Rectal smooth muscle tissue (tissue), 1 donor: ENCODE data around the gene CYP26A1.

ENCODE experiments used
- H3K27ac ChIP-seq: one replicate; pipeline ENCODE4 v1.7.0; 2013; ENCODE audit warnings: low read depth, low read length, inconsistent platforms
- H3K27me3 ChIP-seq: one replicate; pipeline ENCODE4 v1.7.0; 2013; ENCODE audit warnings: low read length; ENCODE audit not compliant: control insufficient read depth, insufficient read depth
- H3K36me3 ChIP-seq: one replicate; pipeline ENCODE4 v1.7.0; 2013; ENCODE audit warnings: low read length; ENCODE audit not compliant: control insufficient read depth, insufficient read depth
- H3K4me1 ChIP-seq: one replicate; pipeline ENCODE4 v1.7.0; 2013; ENCODE audit warnings: low read length; ENCODE audit not compliant: control insufficient read depth, insufficient read depth
- H3K4me3 ChIP-seq: one replicate; pipeline ENCODE4 v1.7.0; 2013; ENCODE audit warnings: low read length
- H3K9ac ChIP-seq: one replicate; pipeline ENCODE4 v1.7.0; 2013; ENCODE audit warnings: low read length

CYP26A1 gene

GRCh38 chr10:93115661-93116383, 42.1 kb downstream of the CYP26A1 start:
- no peaks in the 10 kb centered on the region for H3K27me3 ChIP-seq
- no peaks in the 10 kb centered on the region for H3K36me3 ChIP-seq
- no peak overlapping the region for H3K4me3 ChIP-seq
- no peak overlapping the region for H3K9ac ChIP-seq
- H3K4me1 ChIP-seq = no peaks in the 10 kb centered on the region
- H3K27ac ChIP-seq = no peak overlapping the region

GRCh38 chr10:93121311-93121710, 47.6 kb downstream of the CYP26A1 start:
- H3K4me3 ChIP-seq = no peak overlapping the region
- no peak overlapping the region for H3K9ac ChIP-seq
- H3K4me1 ChIP-seq = no peaks in the 10 kb centered on the region
- H3K27me3 ChIP-seq = no peaks in the 10 kb centered on the region
- H3K36me3 ChIP-seq = no peaks in the 10 kb centered on the region
- no peak overlapping the region for H3K27ac ChIP-seq

- Histone ChIP-seq H3K4me1 (no peaks in the 10 kb centered on the region), H3K27me3 (no peaks in the 10 kb centered on the region), H3K4me3 (no peak overlapping the region), H3K27ac (no peak overlapping the region), H3K9ac (no peak overlapping the region), H3K36me3 (no peaks in the 10 kb centered on the region)
Measured at GRCh38 chr10:93123766-93124165, 50.1 kb downstream of the CYP26A1 start.

DNA sequence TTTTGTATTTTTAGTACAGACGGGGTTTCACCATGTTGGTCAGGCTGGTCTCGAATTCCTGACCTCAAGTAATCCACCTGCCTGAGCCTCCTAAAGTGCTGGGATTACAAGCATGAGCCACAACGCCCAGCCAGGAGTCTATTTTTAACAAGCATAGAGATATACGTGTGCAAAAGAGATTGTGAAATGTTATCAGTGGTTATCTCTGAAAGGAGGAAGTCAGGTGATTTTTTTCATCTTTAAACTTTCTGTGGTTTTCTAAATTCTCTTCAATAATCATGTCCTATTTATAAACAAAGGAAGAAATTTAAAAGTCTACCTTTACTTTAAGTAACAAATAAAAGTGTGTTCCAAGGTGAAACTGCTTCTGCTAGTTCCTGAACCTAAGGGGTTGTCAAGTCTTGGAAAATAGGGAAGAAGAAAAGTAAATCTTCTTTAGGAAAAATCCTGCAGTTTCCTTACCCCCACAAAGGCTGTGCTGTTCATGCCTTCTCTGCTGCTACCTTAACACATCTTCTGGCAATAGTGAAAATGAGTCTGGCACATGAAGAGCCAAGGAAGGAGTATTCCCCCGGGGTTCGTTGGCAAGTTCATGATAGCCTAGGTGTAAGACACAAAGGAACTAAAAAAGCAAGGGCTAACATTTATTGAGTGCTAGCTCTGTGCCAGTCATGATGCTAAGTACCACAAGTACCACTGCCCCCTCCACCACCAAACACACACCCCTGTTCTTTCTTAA, 51.1 kb downstream of the CYP26A1 start:
- H3K27ac ChIP-seq = no peak overlapping the region
- H3K4me3 ChIP-seq = no peak overlapping the region
- H3K4me1 ChIP-seq = no peaks in the 10 kb centered on the region
- no peak overlapping the region for H3K9ac ChIP-seq
- H3K27me3 ChIP-seq = no peaks in the 10 kb centered on the region
- no peaks in the 10 kb centered on the region for H3K36me3 ChIP-seq

GRCh38 chr10:93125966-93126365, 52.3 kb downstream of the CYP26A1 start:
- Histone ChIP-seq H3K4me3 (no peak overlapping the region), H3K36me3 (no peaks in the 10 kb centered on the region), H3K4me1 (no peaks in the 10 kb centered on the region), H3K27ac (no peak overlapping the region), H3K27me3 (no peaks in the 10 kb centered on the region), H3K9ac (no peak overlapping the region)

- Histone ChIP-seq H3K36me3 (no peaks in the 10 kb centered on the region), H3K4me1 (no peaks in the 10 kb centered on the region), H3K4me3 (no peak overlapping the region), H3K9ac (no peak overlapping the region), H3K27me3 (no peaks in the 10 kb centered on the region), H3K27ac (no peak overlapping the region)
Measured at GRCh38 chr10:93126483-93127052, 52.9 kb downstream of the CYP26A1 start.
